HG03342 (cell line): ENCODE measurements around the gene B3GAT3.
"Not testable (repeated sequence)": the region's sequence is repeated elsewhere in the genome, so short reads cannot be mapped to it uniquely, and the experiment has no call there.

Source experiments
- ATAC-seq: cut with Tn5 transposase; IDR thresholded peaks from one replicate; pipeline ENCODE4 v1.9.1; 2021; ENCODE audit warnings: mild to moderate bottlenecking, moderate library complexity; ENCODE audit not compliant: unreplicated experiment

The B3GAT3 gene

DNA sequence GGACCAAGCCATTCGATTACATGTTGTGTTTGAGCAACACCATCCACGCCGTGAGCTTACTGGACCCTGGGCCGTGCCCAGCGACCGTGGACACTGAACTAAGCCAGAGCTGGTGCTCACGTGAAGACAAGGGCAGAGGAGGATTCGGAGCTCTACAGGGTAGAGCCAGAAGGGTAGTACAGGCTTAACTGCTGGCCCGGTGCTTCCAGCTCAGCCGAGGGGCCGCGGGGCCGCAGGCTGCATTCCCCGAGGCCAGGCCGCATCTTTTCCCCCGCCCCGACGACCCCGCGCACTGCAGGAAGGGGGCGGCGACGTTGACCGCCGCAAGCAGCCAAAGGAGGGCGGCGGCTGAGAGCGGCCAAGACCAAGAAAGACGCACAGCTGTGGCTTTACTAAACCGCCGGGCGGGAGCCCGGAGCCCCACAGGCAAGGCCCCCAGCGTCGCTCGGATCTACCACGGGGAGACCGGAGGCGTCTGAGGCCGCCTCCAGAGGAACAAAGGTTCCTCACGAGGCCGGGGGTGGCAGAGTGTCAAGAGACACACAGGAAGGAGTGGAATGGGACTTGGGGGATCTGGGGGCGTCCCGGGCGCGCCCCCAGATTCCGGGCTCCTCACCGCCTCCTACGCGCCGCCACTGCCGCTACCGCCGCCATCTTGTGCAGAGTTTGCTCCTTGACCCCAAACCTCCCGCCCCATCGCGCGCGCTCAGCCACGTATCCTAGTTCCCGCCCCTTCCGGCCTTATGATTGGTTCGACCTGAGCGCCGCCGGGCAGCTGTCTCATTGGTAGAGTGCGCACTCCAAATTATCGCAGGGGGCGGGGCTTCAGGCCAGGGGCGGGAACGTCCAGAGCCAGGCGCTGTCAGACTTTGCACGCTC is 24.4 kb upstream of the B3GAT3 start, which contains the start of gene GANAB:
TSS of gene GANAB (minus strand) at position 668 of the 879 bp plus-strand sequence. CDS start at position 654, 14 bp downstream.
- peak; percentile 92 for ATAC-seq

DNA sequence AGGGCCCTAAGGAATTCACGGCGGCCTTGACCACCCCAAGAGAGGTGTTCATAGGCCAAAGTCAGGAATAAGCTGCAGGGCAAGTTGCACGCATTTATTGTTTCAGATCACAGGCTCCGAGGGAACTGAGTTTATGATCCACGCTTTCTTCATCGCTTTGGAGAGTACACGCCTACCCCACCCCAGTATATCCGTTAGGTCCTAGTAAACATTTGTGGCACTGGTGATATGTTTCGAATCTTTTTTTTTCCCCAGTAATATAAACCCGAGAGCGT is 23.8 kb upstream of the B3GAT3 start:
- ATAC-seq: no peak

DNA sequence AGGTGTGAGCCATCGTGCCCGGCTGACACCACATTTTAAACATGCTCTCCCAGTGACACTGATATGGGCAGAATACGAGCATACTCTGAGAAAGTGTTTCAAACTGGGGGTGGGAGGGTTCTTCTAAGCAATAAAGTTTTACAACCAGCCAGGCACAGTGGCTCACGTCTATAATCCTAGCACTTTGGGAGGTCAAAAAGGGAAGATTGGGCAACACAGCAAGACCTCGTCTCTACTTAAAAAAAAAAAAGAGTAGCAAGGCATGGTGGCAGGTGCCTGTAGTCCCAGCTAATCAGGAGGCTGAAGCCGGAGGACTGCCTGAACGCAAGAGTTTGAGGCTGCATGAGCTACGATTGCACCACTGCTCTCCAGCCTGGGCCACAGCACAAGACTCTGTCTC is 22.4 kb upstream of the B3GAT3 start:
- no peak for ATAC-seq

DNA sequence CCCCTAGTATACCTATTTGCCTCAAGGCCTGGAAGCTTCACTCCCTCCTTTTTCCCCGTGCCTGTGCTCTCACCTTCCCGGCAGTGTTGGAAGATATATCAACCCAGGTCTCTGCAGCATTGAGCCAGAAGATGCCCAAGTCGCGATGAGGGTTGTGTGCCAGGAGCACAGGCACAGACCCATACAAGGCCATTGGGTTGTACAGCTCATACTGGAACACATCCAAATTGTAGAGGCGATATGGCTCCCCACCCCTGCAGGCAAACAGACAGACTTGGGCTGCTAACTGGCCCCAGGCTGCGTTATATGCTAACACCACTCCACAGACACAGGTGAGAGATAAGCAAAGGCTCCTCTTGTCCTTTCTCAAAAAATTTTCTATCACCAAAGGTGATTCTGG is 10.7 kb upstream of the B3GAT3 start:
- no peak for ATAC-seq

DNA sequence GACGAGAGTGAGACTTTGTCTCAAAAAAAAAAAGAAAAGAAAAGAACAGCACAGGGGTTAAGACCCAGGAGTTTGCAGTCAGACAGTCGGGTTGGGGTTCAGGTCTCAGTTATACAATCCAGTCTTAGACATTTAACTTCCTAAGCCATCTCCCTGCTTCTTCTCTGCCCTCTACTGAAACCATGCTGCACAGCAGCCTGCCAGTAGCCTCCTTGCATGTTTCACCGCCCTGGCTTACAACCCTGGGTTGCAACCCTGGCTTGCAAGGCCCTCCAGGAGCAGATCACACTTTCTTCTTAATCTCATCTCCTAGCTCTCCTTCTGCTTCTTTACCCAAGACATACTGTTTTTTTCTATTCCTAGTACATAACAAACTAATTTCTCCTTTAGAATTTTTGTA is 5.9 kb upstream of the B3GAT3 start:
- no peak for ATAC-seq

DNA sequence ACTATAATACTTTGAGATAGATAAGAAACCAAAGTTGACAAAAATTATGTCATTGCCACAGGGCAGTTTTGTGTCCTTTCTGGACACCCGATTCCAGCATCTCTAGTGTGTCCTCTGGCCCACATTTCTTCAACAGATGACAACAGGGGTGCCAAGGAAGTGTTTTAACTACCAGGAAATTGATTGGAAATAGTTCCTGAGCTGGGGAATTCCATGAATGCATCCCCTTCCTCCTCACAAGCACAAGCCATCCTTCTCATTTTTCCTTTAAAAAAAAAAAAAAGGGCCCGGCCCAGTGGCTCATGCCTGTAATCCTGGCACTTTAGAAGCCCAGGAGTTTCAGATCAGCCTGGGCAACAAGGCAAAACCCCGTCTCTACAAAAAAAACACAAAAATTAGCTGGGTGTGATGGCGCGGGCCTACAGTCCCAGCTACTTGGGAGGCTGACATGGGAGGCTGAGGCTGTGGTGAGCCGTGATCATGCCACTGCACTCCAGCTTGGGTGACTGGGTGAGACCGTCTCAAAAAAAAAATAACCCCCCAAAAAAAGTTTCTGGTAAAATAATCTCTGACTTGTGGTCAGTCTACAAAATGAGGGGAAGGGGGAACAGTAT is 797 bp upstream of the B3GAT3 start:
- ATAC-seq: no peak

DNA sequence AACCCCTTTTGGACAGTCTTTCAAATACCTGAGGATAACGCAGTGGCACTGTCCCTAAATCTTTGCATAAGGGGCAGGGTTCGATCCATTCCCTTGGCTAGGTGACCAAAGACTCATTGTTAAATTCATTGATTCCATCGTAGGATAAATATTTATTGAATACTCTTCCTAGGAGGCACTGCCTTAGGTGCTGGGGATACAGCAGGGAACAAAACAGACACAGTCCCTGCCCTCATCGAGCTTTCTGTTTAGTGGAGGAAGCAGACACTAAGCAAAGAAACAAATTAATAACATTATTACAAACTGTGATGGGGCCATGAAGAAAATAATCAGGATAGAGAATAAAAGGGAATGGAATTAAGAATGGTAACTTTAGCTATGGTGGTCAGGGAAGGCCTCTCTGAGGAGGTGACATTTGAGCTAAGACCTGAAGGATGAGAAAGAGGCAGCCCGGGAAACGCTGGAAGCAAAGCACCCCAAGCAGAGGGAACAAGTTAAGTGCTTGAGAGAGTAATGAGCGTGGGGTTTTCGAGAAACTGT is 689 bp downstream of the B3GAT3 start:
- ATAC-seq: no peak

DNA sequence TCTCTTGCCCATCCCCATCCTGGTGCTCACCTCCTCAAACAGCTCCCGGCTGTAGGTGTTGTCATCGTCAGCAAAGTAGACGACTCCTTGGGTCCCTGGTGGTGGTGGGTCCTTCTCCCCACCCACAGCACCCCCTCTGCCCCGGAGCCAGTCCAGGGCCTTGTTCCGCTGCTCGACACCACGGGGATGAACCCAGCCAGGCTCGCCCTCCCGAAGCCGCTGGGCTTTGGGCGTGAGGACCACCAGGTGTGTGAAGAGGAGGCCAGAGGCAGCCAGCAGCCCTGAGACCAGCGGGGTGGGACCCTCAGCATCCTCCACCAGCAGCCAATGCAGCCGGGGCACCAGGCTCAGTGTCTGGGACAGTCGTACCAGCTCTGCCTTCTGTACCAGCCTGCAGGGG is 4.8 kb downstream of the B3GAT3 start:
- not testable (repeated sequence) for ATAC-seq

DNA sequence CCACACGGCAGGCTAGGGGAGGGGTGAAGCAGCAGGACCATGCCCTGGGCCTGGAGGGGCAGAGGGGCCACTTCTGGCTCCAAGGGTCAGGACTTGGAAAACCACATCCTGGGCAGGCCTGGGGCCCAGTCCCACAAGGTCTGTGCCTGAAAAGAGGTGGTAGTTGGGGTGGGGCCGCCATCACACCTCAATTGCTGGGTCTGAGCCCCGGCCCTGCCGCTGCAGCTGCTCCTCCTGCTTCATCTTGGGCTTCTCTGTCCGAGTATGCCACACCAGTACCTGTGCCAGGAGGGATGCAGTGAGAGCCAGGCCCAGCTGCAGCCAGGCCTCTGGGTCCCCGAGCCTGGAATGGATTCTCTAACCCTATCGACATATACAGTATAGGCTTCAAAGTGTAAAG is 6.3 kb downstream of the B3GAT3 start:
- no peak for ATAC-seq

DNA sequence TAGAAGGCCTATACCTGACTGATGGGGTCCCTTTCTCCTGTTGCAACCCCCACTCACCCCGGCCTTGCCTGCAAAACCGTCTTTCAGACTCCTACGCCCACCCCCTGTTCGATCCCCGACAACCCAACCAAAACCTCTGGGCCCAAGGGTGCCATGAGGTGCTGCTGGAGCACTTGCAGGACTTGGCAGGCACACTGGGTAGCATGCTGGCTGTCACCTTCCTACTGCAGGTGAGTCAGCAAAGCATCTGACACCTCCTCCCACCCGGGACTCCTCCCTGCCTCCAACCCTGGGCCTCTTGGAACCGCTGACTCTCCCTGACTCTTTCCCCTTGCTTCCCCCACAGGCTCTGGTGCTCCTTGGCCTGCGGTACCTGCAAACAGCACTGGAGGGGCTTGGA is 7.5 kb downstream of the B3GAT3 start:
- no peak for ATAC-seq

DNA sequence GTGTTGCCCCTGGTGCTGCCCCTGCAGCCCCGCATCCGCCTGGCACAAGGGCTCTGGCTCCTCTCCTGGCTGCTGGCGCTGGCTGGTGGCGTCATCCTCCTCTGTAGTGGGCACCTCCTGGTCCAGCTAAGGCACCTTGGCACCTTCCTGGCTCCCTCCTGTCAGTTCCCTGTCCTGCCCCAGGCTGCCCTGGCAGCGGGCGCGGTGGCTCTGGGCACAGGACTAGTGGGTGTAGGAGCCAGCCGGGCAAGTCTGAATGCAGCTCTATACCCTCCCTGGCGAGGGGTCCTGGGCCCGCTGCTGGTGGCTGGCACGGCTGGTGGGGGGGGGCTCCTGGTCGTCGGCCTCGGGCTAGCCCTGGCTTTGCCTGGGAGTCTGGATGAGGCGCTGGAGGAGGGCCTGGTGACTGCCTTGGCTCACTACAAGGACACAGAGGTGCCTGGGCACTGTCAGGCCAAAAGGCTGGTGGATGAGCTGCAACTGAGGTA is 8.5 kb downstream of the B3GAT3 start:
- ATAC-seq: no peak

DNA sequence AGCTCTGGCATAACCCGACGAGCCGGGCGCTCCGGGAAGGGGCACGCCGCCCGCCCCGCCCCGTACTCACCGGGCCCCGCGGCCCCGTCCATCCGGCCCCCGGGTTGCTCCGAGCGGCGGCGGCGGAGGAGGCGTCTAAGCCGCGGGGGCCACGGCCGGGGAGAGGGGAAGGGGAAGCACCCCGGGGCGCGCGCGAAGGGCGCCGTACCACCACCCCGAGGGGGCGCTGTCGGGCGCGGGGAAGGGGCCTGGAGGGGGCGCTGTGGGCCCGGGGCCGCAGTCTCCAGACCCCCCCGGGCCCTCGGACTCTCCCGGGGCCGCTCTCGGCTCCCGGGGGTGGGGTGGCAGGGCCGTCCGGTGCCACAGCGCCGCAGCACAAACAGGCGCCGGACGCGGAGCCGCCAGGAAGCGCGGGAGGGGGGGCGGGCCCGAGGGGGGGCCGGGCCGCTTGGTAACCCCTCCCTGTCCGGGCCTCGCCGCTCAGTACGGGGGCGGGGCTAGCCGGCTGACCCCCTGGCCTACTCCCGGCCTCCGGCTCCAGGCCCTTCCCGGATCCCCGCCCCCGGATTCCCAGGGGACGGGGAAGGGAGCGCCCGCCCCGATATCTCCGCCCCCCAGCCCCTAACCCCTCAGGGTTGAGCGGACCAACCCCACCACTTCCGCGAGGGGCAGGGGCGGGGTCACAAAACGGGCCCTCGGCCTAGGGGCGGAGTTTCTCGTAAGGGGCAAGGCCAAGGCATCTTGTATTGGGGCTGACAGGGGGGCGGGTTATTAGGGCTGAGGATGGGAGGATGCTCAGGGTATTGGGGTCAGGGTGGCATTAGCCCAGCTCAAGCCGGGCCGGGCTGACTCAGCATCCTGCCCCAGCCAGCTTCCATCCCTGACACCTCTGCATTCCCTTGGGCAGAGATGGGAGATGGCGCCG is 9.2 kb downstream of the B3GAT3 start, which contains the start of the genes EML3 and ROM1:
TSS of gene EML3 (minus strand) at position 410 of the 925 bp plus-strand sequence. CDS start at position 92, 318 bp downstream.
TSS of gene ROM1 (plus strand) at position 892 of the 925 bp plus-strand sequence. CDS start at position 917, 25 bp downstream.
- ATAC-seq: peak; percentile 71

DNA sequence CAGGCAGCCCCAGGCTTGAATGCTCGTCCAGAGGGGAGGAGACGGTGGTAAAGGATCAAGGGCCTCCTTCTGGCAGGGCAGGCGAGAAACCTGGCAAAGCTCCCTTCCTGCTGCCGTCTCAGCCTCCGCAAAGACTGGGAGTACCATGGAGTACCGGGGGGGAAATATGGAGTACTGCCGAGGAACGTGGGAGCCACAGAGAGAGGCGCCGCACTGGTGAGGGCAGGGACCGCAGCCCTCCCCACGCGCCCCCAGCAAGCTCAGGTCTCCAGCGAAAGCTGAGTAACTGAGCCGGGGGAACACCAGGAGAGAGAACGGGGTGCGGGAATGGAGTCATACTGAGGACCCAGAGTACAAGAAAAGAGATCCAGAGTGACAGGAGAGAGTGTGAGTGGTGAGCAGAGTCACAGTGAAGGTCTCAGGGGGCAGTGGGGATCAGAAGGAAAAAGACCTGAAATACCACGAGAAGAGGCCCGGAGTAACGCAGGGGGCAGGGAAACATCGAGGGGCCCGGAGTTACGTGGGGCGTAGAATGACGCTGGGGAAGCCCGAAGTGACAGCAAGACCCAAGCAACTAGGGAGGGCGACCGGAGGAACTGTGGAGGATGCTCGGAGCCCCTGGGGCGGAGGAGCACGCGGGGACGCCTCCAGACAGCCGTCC is 10.0 kb downstream of the B3GAT3 start:
- ATAC-seq: no peak

DNA sequence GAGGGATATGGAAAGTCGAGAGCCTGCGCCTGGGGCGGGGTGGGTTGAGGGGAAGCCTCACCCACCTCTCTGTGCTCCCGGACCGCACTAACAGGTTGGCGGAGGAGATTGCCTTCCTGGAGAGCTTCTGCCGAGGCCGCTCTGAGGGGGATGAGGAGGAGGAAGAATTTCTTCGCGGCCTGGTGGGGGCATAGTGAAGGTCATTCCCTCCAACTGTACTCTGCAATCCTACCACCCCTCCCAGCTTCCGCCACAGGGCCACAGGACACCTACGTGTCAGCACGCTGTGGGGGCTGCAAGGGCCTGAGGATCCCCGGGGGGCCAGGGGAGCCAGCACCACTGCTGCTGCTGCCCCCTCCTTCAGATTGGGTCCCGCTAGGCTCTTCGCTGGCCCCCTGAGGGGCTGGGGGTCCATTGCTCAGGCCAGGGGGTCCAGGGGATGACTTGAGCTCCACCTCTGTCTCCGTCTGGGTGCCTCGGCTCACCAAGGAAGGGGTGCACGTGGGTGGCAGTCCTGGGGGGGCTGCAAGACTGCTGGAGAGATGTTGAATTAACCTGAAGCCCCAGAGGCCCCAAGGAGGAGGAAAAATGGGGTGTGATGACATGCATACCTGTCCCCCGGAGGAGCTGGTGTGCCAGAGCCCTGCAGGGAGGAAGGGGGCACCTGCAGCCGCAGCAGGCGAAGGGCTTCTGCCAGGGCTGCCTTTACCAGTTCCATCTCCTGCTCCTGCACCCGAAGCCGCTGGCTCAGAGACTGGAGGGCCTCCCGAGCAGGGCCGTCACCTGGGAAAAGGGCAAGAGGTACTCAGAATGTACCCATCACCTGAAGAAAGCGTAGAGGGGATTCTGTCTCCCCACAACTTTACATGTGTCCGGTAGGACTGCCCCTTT is 10.7 kb downstream of the B3GAT3 start:
- no peak for ATAC-seq

DNA sequence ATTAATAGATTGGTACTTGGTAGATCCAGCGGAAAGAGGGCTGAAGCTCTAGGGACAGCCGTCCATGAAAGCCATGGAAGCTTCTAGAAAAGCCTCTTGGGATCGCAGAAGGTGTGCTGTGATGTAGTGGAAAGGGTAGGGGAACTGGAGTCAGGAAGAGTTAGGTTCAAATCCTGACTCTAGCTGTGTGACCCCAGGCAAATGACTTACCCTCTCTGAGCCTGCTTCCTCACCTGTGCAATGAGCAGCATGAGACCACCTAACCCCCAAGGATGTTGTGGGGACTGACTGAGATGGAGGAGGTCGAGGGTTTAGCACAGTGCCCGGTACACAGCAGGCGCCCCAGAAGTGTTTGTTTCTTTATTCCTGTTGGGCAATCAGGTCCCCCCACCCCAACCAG is 11.4 kb downstream of the B3GAT3 start:
- no peak for ATAC-seq

DNA sequence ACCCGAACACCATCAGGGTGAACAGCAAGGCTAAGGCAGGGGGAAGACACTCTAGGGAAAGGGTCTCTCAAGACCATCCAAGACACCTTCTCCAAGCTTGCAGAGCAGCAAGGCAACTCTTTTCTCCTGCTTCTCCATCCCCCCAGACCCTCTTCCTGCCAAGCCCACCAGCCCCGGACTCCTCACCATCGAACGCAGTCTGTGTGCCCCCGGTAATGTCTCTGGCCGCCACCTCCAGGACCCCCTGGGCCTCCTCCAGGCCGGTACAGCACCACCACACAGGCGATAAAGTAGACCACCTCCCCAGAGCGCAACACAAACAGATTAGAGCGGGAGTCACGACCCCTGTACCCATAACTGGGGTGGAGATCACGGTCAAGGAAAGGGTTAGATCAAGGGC is 13.0 kb downstream of the B3GAT3 start:
- no peak for ATAC-seq

DNA sequence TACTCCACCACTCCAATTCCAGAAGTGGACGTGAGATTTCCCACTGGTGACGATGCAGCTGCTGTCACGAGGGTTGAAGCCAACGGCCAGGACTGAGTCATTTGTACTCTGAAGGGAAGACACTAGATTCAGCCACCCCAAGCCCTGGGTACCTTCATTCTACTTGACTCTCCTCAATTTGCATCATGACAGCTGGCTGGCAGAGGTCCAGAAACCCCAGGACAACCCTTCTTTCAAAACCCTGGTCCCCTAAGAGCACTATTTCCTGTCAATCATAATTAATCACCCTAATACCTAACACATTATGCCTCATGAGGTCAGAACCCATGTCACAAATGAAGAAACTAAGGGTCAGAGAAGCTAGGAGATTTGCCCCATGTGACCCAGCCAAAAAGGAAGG is 14.1 kb downstream of the B3GAT3 start:
- no peak for ATAC-seq

DNA sequence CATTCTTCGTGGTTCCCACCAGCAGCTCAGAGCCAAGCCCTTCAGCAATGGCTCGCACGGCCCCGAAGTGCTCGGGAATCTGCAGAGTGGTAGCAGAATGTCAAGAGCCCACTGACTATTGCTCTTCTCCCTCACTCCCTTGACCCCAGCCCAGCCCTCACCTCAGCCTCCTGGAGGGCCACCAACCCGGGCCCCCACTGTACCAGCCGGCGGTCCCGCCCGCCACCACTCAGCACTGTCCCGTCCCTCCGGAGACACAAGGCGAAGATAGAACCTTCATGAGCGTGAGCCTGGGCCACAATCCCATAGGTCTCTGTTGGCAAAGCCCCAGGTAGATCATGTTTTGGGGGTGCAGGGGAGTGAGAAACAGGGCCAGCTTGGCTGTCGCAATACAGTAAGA is 15.9 kb downstream of the B3GAT3 start:
- ATAC-seq: no peak

DNA sequence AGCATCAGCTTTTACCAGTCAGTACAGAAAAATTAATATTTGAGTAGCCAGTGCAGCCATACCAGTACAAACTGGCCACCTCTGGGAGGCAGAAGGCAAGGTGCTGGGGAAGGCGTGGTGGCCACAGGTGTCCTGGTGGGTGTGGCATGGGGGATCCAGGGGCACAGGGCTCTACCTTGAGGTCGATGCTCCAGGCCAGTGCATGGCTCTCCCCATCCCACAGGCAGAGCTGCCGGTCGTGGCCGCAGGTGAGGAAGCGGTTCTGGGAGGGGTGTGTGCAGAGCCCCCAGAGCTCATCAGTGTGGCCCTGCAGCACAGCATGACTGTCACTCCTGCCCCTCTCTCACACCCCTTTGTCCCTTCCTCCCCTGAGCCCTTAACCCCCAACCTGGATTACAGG is 16.3 kb downstream of the B3GAT3 start:
- ATAC-seq: no peak
